K562 (cell line): ENCODE measurements around the gene CRABP2. TPM values are rescaled to one million over a fixed set of nuclear protein-coding genes. Genes with fewer than 3 reads are reported as not detected.

Experiments used
- ARID3B ChIP-seq: fragments of 250-450 bp; sonication (Bioruptor Pico); IDR thresholded peaks from 2 replicates; pipeline ENCODE4 v1.4.0; 2020; ENCODE audit warnings: borderline replicate concordance
- CEBPZ ChIP-seq: fragments of 150-350 bp; IDR thresholded peaks from 2 replicates; pipeline ENCODE4 v1.6.1; 2014; ENCODE audit warnings: low read depth, mild to moderate bottlenecking, low read length, borderline replicate concordance
- CREB1 ChIP-seq, 2 experiments: sonication (generic) in 1 of 2; formaldehyde crosslinking in 1 of 2; IDR thresholded peaks; 2 replicates each; pipeline versions ENCODE4 v1.6.1 to v1.8.0; 2012 to 2022; ENCODE audit warnings: inconsistent platforms in 1 of 2, mild to moderate bottlenecking in 1 of 2, missing genetic modification reagents in 1 of 2, moderate library complexity in 1 of 2
- E2F6 ChIP-seq, 2 experiments: IDR thresholded peaks; 2 replicates each; pipeline ENCODE4 v1.6.1; 2011; ENCODE audit warnings: borderline replicate concordance in 1 of 2, control low read depth in 1 of 2, low read depth in 1 of 2, low read length in 1 of 2, mild to moderate bottlenecking in 1 of 2, mixed read lengths in 1 of 2, moderate library complexity in 1 of 2; ENCODE audit not compliant: insufficient read depth in 1 of 2, insufficient read length in 1 of 2, poor library complexity in 1 of 2, severe bottlenecking in 1 of 2; ENCODE audit errors: extremely low read depth in 1 of 2
- HDAC1 ChIP-seq, 2 experiments: fragments of 450-650 bp; IDR thresholded peaks; 2 replicates each; pipeline ENCODE4 v1.6.1; 2016 to 2017; ENCODE audit warnings: inconsistent platforms in 1 of 2, mild to moderate bottlenecking in 1 of 2, moderate library complexity in 1 of 2
- HINFP ChIP-seq: fragments of 450-650 bp; conservative IDR thresholded peaks from 2 replicates; pipeline ENCODE4 v1.6.1; 2016; ENCODE audit warnings: missing genetic modification characterization, low read depth, mild to moderate bottlenecking, control low read depth, missing compliant biosample characterization
- IRF2 ChIP-seq: sonication (generic); formaldehyde crosslinking; IDR thresholded peaks from 2 replicates; pipeline ENCODE4 v1.8.1; 2022; ENCODE audit warnings: mild to moderate bottlenecking, missing genetic modification reagents
- NFIX ChIP-seq: fragments of 250-450 bp; sonication (Bioruptor Pico); IDR thresholded peaks from 2 replicates; pipeline ENCODE4 v1.4.0; 2020; ENCODE audit warnings: low read depth, mild to moderate bottlenecking, moderate library complexity
- NONO ChIP-seq, 2 experiments: fragments of 200-400 bp in 1 of 2; fragments of 450-650 bp in 1 of 2; formaldehyde crosslinking in 1 of 2; IDR thresholded peaks; 2 replicates each; pipeline ENCODE4 v1.6.1; 2017; ENCODE audit warnings: low read depth in 2 of 2, mild to moderate bottlenecking in 2 of 2, moderate library complexity in 2 of 2, low read length in 1 of 2
- RNF219 ChIP-seq: fragments of 250-450 bp; sonication (Bioruptor Pico); IDR thresholded peaks from 2 replicates; pipeline ENCODE4 v1.5.0; 2022; ENCODE audit warnings: mild to moderate bottlenecking
- SETDB1 ChIP-seq: IDR thresholded peaks from one replicate; pipeline ENCODE4 v1.6.1; 2012; ENCODE audit warnings: low read length, control low read depth, inconsistent platforms
- SMARCE1 ChIP-seq: fragments of 450-650 bp; IDR thresholded peaks from 2 replicates; pipeline ENCODE4 v1.7.1; 2016; ENCODE audit warnings: mild to moderate bottlenecking
- SOX6 ChIP-seq: fragments of 450-650 bp; IDR thresholded peaks from 2 replicates; pipeline ENCODE4 v1.6.1; 2014; ENCODE audit warnings: mild to moderate bottlenecking
- SRF ChIP-seq, 2 experiments: fragments of 250-450, 450-650 bp in 1 of 2; sonication (Bioruptor Pico) in 1 of 2; sonication (generic) in 1 of 2; formaldehyde crosslinking; IDR thresholded peaks; 2 replicates each; pipeline versions ENCODE4 v1.5.0 to v1.5.1; 2020 to 2022; ENCODE audit warnings: mild to moderate bottlenecking in 1 of 2, missing genetic modification reagents in 1 of 2
- ZNF263 ChIP-seq: sonication (generic); formaldehyde crosslinking; IDR thresholded peaks from 2 replicates; pipeline ENCODE4 v1.8.0; 2022; ENCODE audit warnings: mild to moderate bottlenecking, missing genetic modification reagents, borderline replicate concordance
- ZNF780A ChIP-seq: fragments of 250-450 bp; sonication (Bioruptor Pico); IDR thresholded peaks from 2 replicates; pipeline ENCODE4 v1.5.0; 2021; ENCODE audit warnings: mild to moderate bottlenecking
- polyA plus RNA-seq, 8 experiments: library from polyadenylated mRNA; depleted of rRNA in 4 of 8; stranded (reverse) in 5 of 8; unstranded in 3 of 8; fragments of >200 nt; fragmentation: Nextera tagmentation in 2 of 8; fragmentation: Illumina TruSeq in 1 of 8; extraction: Ambion mirVana in 2 of 8; extraction: Trizol in 1 of 8; gene quantifications; 2 replicates each; pipeline versions ENCODE4 v1.2.1 to v1.2.3, GENCODE V29; 2011 to 2014; ENCODE audit warnings: inconsistent platforms in 1 of 8, missing spikeins in 1 of 8
- total RNA-seq, 7 experiments: library from RNA; depleted of rRNA in 6 of 7; stranded (reverse); fragments of >200 nt in 6 of 7; fragmentation: Illumina TruSeq in 2 of 7; extraction: Trizol in 2 of 7; gene quantifications; 2 replicates each; pipeline versions ENCODE4 v1.2.1 to v1.2.3, GENCODE V29; 2011 to 2021; ENCODE audit warnings: low replicate concordance in 1 of 7

The CRABP2 gene
- total and polyA plus RNA-seq, 9 of the 15 experiments (the other 6 are each of a cell fraction or from before 2014, with no cell fraction given): 0.30 to 2.5 (median 0.82) TPM

GRCh38 chr1:156725683-156726280 is 20.4 kb upstream of the CRABP2 start (continued):
- peak; percentile 52; the same call in 1 of the 2 replicates for TF ChIP-seq CREB1 (IDR thresholded peaks at IDR 0.05)
- TF ChIP-seq CREB1 (CRISPR knock-in tag; IDR thresholded peaks at IDR 0.05): peak; percentile 46; the same call in 1 of the 2 replicates
- TF ChIP-seq CEBPZ: no peak
- TF ChIP-seq HINFP (tag): no peak
- no peak for TF ChIP-seq IRF2 (CRISPR knock-in tag)
- 0 out of 4 replicates have a peak, but pooled peaks of 1 of the 2 experiments have one; percentile 13 for TF ChIP-seq NONO (IDR thresholded peaks at IDR 0.05; ENCODE audit: low read depth in 2 of 2, low read length in 1 of 2)
- peak; percentile 41; the same call in 1 of the 2 replicates for TF ChIP-seq SOX6
- peak in 1 of 2 experiments; percentile 78; a peak in 2 of 4 replicates for TF ChIP-seq SRF (CRISPR knock-in tag; IDR thresholded peaks at IDR 0.05)
- TF ChIP-seq SMARCE1: peak; percentile 43; the same call in 1 of the 2 replicates
- TF ChIP-seq NFIX: no peak
- TF ChIP-seq ZNF263 (CRISPR knock-in tag): peak; percentile 80
- TF ChIP-seq ZNF780A (CRISPR knock-in tag): no peak
- TF ChIP-seq E2F6 (IDR thresholded peaks at IDR 0.05; ENCODE audit: borderline replicate concordance in 1 of 2, extremely low read depth in 1 of 2, insufficient read depth in 1 of 2, insufficient read length in 1 of 2, low read depth in 1 of 2, low read length in 1 of 2, poor library complexity in 1 of 2, severe bottlenecking in 1 of 2): peak; percentile 16 to 64
- no peak for TF ChIP-seq SETDB1
- TF ChIP-seq RNF219: no peak
- TF ChIP-seq ARID3B (CRISPR knock-in tag): no peak
- peak in 1 of 2 experiments; percentile 86; a peak in 1 of 4 replicates for TF ChIP-seq HDAC1 (IDR thresholded peaks at IDR 0.05)
